ENCODE measurements around the gene ADAMTSL1. TPM values are rescaled to one million over a fixed set of nuclear protein-coding genes. Genes with fewer than 3 reads are reported as not detected.
A peak's percentile ranks its signal among the peaks of the same experiment; 100 is the strongest.
"Not testable (repeated sequence)": the region's sequence is repeated elsewhere in the genome, so short reads cannot be mapped to it uniquely, and the experiment has no call there.

Gene ADAMTSL1
- total RNA-seq, 2 donors from 2014 or later = not detected

DNA sequence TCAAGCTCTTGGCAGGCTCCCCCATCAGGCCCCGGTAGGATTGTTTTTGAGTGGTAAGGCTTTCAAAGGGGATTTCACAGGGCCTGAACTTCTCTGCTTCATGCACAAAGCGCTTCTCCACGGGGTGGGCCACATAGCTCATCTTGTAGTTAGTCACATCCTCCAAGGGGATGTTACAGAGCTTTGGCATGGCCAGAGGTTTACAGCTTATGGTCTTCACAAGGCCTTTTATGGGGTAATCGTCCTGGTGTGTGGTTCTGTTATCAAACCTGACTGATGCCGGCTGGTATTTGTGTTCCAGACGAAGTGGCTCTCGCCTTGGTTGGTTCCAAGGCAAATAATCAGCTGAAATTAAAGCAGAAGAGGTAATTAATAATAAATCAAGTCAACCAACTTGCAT lies 454.8 kb downstream of the ADAMTSL1 start:
- Mint-ChIP-seq H3K27me3 (ENCODE audit: low read depth) (no peaks in the 10 kb centered on the region), H3K4me1 (ENCODE audit: low read depth) (no peaks in the 10 kb centered on the region), H3K9me3 (no peaks in the 10 kb centered on the region), H3K4me3 (no peak overlapping the region), H3K36me3 (ENCODE audit: insufficient read depth in 2 of 2) (no peaks in the 10 kb centered on the region), H3K27ac (no peak overlapping the region)
- ATAC-seq (replicated peaks in 1 of 2) = no peak
- no peak for DNase-seq

DNA sequence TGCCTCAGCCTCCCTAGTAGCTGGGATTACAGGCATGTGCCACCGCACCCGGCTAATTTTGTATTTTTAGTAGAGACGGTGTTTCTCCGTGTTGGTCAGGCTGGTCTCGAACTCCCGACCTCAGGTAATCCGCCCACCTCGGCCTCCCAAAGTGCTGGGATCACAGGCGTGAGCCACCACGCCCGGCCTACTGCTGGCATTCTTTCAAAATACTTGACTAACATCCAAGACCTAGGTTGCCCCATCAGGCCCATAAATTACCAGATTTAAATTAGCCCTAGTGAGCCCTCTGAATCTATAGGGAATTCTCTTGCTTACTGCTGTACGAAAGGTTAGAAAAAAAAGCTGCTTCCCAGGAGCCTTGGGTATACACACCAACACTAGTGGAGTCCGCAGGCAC lies 456.7 kb downstream of the ADAMTSL1 start:
- ATAC-seq (replicated peaks in 1 of 2); H3K27me3 Mint-ChIP-seq (ENCODE audit: low read depth): not testable (repeated sequence)

DNA sequence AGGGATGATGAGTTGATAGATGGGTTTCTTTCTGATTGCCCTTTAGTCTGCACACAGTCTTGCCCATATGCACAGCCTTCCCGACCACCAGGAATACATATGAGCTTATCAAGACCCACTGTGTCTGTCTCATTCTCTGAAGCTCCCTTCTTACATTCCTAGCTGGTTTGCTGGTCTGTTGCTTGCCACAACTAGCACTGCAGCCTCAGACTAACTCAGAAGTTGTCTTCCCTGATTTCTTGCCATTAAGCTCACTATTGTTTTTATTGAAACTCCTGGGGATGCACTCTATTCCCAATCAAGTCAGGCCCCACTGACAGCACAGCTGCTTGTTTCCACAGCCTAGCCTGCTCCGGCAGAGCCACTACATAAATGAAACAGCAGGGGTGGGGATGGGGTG lies 461.6 kb downstream of the ADAMTSL1 start:
- ATAC-seq (replicated peaks in 1 of 2) (no peak), DNase-seq (no peak)
- Mint-ChIP-seq H3K4me1 (ENCODE audit: low read depth) (no peaks in the 10 kb centered on the region), H3K36me3 (ENCODE audit: insufficient read depth in 2 of 2) (no peaks in the 10 kb centered on the region), H3K4me3 (no peak overlapping the region), H3K9me3 (no peaks in the 10 kb centered on the region), H3K27me3 (ENCODE audit: low read depth) (no peaks in the 10 kb centered on the region), H3K27ac (no peak overlapping the region)

More for the DNA sequence above, 456.7 kb downstream of the ADAMTSL1 start:
- H3K9me3 Mint-ChIP-seq; H3K27ac Mint-ChIP-seq; H3K4me1 Mint-ChIP-seq (ENCODE audit: low read depth); H3K4me3 Mint-ChIP-seq; H3K36me3 Mint-ChIP-seq (ENCODE audit: insufficient read depth in 2 of 2); DNase-seq: not testable (repeated sequence)

DNA sequence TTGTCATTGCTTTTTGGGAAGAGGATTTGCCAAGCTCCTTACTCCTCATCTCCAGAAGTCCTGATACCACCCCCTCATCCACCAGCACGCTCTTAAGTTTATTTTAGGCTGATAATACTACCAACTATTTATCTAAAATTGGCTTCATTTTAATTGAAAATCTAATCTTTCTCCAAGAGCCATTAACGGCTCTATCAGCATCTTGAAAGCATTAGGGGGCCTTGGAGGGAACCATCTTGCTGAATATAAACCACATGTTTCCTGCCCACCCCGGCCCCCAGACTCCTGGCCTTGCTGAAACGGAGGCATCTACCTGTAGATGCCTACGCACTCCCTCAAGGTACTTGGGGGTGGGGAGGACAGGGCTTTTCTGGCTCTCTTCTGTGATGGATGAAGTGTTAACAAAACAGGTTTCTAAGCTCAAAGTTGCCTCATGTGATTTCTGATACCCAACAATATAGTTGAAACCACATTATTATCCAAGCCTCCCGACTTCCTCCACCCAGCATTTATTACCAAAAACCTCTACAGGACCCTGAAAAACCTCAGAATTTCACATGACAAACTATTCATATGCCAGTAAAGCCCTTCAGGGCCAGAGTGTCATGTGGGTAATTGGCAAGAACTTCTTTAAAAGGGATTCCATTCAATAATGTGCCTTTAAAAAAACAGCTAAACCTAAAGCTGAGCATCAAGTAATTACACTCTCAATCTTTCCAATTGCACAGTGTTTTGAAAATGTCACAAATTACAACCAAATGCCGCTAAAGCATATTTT lies 462.3 kb downstream of the ADAMTSL1 start:
- DNase-seq (no peak), ATAC-seq (replicated peaks in 1 of 2) (no peak)
- Mint-ChIP-seq H3K4me3 (no peak overlapping the region), H3K36me3 (ENCODE audit: insufficient read depth in 2 of 2) (no peaks in the 10 kb centered on the region), H3K9me3 (no peaks in the 10 kb centered on the region), H3K27ac (no peak overlapping the region), H3K4me1 (ENCODE audit: low read depth) (no peaks in the 10 kb centered on the region), H3K27me3 (ENCODE audit: low read depth) (no peaks in the 10 kb centered on the region)

DNA sequence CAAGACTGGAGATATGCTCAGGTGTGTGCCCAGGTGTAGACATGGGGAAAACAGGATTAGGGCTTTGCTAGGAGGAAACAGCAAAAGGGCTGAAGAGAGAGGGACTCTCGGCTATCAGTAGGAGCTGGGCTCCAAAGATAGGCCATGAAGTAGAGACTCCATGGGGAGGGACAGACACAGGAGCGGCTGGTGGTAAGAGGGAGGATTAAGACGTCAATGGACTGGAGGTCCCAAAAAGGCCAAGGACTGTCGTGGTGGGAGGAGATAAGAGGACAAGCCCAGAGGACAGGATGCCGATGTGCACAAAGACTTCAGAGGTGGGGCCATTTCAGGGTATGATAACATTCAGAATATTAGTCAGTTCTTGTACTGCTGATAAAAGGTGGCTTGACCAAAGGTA lies 466.0 kb downstream of the ADAMTSL1 start:
- no peaks in the 10 kb centered on the region for H3K4me1 Mint-ChIP-seq (ENCODE audit: low read depth)
- no peak overlapping the region for H3K27ac Mint-ChIP-seq
- H3K4me3 Mint-ChIP-seq = no peak overlapping the region
- no peak for ATAC-seq (replicated peaks in 1 of 2)
- no peak for DNase-seq
- H3K9me3 Mint-ChIP-seq = no peaks in the 10 kb centered on the region
- H3K36me3 Mint-ChIP-seq (ENCODE audit: insufficient read depth in 2 of 2) = no peaks in the 10 kb centered on the region
- peaks cover 11% of the 10 kb centered on the region for H3K27me3 Mint-ChIP-seq (ENCODE audit: low read depth)

DNA sequence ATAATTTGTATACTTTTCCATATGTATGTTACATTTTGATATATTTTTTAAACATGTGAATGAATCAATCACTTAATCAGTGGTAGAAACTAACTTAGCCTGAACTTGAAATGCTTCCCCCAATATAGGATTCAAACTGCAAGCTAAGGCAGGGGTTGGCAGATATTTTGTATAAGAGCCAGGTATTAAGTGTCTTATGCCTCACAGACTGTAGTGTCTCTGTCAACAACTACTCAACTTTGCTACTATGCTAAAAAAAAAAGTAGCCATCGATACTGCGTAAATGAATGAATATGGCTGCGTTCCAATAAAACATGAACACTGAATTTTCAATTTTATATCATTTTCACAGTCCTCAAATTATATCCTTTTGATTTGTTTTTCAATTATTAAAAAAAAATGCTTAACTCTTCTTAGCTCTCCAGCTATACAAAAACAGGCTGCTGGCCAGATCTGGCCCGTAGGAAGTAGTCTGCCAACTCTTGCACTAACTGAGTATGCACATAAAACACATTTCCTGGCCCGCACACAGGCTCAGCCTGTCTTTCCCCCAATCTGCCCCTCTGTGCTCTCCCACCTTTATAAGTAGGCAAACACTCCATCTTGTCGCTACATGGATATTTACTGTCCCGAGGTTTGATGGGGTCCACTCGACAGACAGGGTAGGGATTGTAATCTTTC lies 467.2 kb downstream of the ADAMTSL1 start:
- Mint-ChIP-seq H3K4me1 (ENCODE audit: low read depth) (no peaks in the 10 kb centered on the region), H3K27ac (no peak overlapping the region), H3K36me3 (ENCODE audit: insufficient read depth in 2 of 2) (no peaks in the 10 kb centered on the region), H3K27me3 (ENCODE audit: low read depth) (peaks cover 16% of the 10 kb centered on the region), H3K9me3 (no peaks in the 10 kb centered on the region), H3K4me3 (no peak overlapping the region)
- DNase-seq (no peak), ATAC-seq (replicated peaks in 1 of 2) (no peak)

DNA sequence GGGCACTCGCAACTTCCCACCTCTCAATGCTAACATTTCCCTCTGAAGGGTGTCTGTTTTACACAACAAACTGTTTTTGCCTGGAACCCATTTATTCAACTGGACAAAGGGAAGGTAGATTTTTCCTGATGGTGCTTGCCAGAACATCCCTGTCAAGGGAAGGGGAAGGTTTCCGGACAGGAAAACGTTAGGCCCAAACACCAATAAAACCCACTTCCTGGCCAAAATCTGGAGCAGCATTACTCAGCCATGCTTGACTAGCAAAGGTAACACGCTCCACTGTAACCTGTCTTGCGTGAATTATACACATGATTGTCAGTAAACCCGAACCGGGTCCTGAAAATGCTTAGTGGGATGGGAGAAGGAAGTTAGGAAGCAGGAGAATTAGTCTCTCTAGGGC lies 468.8 kb downstream of the ADAMTSL1 start:
- Mint-ChIP-seq H3K36me3 (ENCODE audit: insufficient read depth in 2 of 2) (no peaks in the 10 kb centered on the region), H3K27me3 (ENCODE audit: low read depth) (peaks cover 16% of the 10 kb centered on the region)

DNA sequence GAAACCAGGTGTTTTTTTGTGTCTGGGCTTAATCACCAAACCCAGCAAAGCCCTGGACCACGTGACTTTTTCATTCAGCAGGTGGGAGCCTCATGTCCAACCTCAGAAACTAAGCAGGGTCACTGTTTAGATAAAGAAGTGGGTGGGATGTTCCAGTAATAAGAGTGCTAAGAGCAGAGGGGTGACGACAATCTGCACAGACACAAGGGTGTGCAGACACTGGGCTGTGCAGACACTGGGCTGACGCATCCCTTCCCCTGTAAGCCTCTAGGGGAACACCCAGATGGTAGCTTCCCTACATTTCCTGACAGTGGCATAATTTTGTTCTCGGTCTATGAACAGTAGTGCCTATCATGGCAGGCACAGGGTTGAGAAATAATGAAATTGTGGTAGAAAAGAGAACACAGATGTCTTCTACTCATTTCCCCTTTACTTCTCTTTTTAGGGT lies 474.0 kb downstream of the ADAMTSL1 start:
- ATAC-seq (replicated peaks in 1 of 2) (peak in 1 of 2 donors; percentile 41), DNase-seq (no peak)
- Mint-ChIP-seq H3K27me3 (ENCODE audit: low read depth) (peaks cover 7% of the 10 kb centered on the region), H3K4me1 (ENCODE audit: low read depth) (no peaks in the 10 kb centered on the region), H3K9me3 (no peaks in the 10 kb centered on the region), H3K4me3 (no peak overlapping the region), H3K27ac (no peak overlapping the region), H3K36me3 (ENCODE audit: insufficient read depth in 2 of 2) (no peaks in the 10 kb centered on the region)

More for the DNA sequence above, 468.8 kb downstream of the ADAMTSL1 start:
- ATAC-seq (replicated peaks in 1 of 2) (no peak), DNase-seq (no peak)
- no peak overlapping the region for H3K4me3 Mint-ChIP-seq
- no peaks in the 10 kb centered on the region for H3K9me3 Mint-ChIP-seq
- no peaks in the 10 kb centered on the region for H3K4me1 Mint-ChIP-seq (ENCODE audit: low read depth)
- no peak overlapping the region for H3K27ac Mint-ChIP-seq

DNA sequence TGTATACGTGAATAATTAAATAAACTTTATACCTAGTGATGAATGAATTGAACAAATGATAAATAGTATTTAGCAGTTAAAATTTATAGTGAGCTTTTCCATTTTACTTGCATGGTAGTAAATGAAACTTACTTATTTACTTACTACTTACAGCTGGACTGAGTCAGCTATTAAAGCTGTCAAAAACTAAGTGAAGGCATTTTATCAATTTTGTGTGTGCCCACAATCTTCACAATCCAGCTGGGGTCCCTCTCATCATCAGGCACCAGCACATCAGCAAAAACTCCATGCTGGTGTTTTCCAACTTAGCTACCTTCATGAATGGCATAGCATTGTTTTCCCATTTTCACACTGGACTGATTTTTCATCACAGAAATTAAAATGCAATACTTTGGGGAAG lies 478.0 kb downstream of the ADAMTSL1 start:
- no peak overlapping the region for H3K27ac Mint-ChIP-seq
- H3K4me3 Mint-ChIP-seq = no peak overlapping the region
- DNase-seq = no peak
- no peak for ATAC-seq (replicated peaks in 1 of 2)
- H3K9me3 Mint-ChIP-seq = no peaks in the 10 kb centered on the region
- no peaks in the 10 kb centered on the region for H3K36me3 Mint-ChIP-seq (ENCODE audit: insufficient read depth in 2 of 2)
- no peaks in the 10 kb centered on the region for H3K4me1 Mint-ChIP-seq (ENCODE audit: low read depth)
- peaks cover 2% of the 10 kb centered on the region for H3K27me3 Mint-ChIP-seq (ENCODE audit: low read depth)

DNA sequence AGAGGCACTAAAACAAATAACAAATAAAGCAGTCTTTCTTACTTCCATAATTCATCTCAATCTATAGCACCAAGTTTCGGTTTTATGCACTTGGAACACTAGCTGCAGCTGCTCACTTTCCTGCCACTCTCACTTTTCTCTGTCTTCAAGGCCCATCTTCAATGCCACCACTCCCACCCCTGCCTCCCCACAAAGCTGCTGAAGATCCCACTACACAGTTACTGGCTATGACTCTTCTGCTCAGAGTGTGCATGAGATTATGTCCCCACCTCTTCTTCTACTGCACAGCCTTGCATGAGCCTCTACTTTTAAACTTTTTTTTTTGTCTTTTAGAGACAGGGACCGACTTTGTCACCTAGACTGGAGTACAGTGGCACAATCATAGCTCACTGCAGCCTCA lies 481.7 kb downstream of the ADAMTSL1 start:
- Mint-ChIP-seq H3K27me3 (ENCODE audit: low read depth) (peaks cover 9% of the 10 kb centered on the region), H3K9me3 (no peaks in the 10 kb centered on the region), H3K36me3 (ENCODE audit: insufficient read depth in 2 of 2) (no peaks in the 10 kb centered on the region), H3K27ac (no peak overlapping the region), H3K4me1 (ENCODE audit: low read depth) (no peaks in the 10 kb centered on the region), H3K4me3 (no peak overlapping the region)
- no peak for DNase-seq
- no peak for ATAC-seq (replicated peaks in 1 of 2)
